Right lobe of liver (tissue), 4 donors: ENCODE data around the gene APLF.

ENCODE experiments used
- CTCF ChIP-seq, 4 donors: fragments of 200-600 bp in 3 of 4; fragments of 450-650 bp in 1 of 4; IDR thresholded peaks; one replicate each; pipeline versions ENCODE4 v1.5.1 to v1.8.0; 2016 to 2022; ENCODE audit warnings: antibody characterized with exemption in 4 of 4, mild to moderate bottlenecking in 2 of 4
- POLR2A ChIP-seq: fragments of 450-650 bp; IDR thresholded peaks from one replicate; pipeline ENCODE4 v1.6.1; 2017; ENCODE audit warnings: antibody characterized with exemption, mild to moderate bottlenecking
- donor health status: DM: no; HTN: no; CAD: no.
- donor health status: DM: no; HTN: no; CAD: no.
- donor health status: DM: no; HTN: yes; CAD: no.

DNA sequence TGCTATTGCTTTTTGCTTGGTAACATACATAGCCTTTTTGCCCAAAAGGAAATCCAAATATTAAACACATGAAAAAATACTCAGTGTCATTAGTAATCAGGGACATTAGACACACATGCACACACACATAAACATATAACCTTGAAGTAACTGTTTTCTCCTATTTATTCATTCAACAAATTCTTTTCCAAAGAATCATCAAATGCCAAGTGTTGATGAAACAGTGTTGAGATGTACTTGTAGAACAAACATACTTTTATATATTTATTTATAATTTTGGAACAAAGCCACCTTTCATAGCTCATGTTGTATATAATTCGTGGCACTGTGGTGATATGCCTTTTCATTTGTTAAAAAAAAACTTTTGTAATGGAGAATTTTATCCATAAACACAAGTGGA, 81.0 kb downstream of the APLF start:
- TF ChIP-seq CTCF (IDR thresholded peaks at IDR 0.05), result no peak
- no peak for TF ChIP-seq POLR2A
